ENCODE measurements around the gene ARHGAP12.

DNA sequence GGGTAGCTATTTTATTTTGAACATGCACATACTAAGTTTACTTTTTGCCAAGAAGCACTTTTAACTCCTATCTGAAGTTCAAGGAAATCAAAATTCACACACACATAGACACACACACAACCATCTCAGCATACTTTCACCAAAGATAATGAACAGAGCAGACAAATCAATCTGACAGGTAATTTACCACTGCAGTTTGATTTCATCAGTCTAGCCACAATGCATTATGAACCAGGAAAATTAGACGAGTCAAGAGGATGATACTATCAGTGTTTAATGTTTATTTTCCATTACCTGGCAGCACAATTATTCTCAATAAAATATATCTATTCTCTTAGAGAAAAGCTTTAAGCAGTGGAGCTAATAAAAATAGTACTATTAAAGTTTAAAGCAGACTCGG lies 147.9 kb downstream of the ARHGAP12 start:
- TF ChIP-seq, protein P1, sequence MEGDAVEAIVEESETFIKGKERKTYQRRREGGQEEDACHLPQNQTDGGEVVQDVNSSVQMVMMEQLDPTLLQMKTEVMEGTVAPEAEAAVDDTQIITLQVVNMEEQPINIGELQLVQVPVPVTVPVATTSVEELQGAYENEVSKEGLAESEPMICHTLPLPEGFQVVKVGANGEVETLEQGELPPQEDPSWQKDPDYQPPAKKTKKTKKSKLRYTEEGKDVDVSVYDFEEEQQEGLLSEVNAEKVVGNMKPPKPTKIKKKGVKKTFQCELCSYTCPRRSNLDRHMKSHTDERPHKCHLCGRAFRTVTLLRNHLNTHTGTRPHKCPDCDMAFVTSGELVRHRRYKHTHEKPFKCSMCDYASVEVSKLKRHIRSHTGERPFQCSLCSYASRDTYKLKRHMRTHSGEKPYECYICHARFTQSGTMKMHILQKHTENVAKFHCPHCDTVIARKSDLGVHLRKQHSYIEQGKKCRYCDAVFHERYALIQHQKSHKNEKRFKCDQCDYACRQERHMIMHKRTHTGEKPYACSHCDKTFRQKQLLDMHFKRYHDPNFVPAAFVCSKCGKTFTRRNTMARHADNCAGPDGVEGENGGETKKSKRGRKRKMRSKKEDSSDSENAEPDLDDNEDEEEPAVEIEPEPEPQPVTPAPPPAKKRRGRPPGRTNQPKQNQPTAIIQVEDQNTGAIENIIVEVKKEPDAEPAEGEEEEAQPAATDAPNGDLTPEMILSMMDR (IDR thresholded peaks at IDR 0.05; ENCODE audit: extremely low read depth in 1 of 2, insufficient read depth in 1 of 2, low read depth in 1 of 2, low read length in 2 of 2) = no peak
- no peak for TF ChIP-seq POLR2A (IDR thresholded peaks at IDR 0.05; ENCODE audit: low read depth, low read length)

Measured in endothelial cell of umbilical vein (primary cell).